Upper lobe of left lung (tissue), 4 donors: Measurements from ENCODE around the gene MYZAP.

Experiments
- CTCF ChIP-seq, 6 experiments: fragments of 450-650 bp in 4 of 6; fragments of 200-600 bp in 2 of 6; sonication (generic) in 2 of 6; IDR thresholded peaks; one replicate each; pipeline ENCODE4 v1.5.1; 2016 to 2019; ENCODE audit warnings: antibody characterized with exemption in 6 of 6
- EP300 ChIP-seq, 4 donors: sonication (generic); formaldehyde crosslinking; IDR thresholded peaks; one replicate each; pipeline ENCODE4 v1.5.1; 2017; ENCODE audit warnings: antibody characterized with exemption in 4 of 4, control low read depth in 2 of 4
- POLR2A ChIP-seq, 4 donors: fragments of 450-650 bp; IDR thresholded peaks; one replicate each; pipeline ENCODE4 v1.5.1; 2016 to 2017; ENCODE audit warnings: antibody characterized with exemption in 4 of 4, mild to moderate bottlenecking in 2 of 4
- POLR2AphosphoS5 ChIP-seq, 2 donors: sonication (generic); formaldehyde crosslinking; IDR thresholded peaks; one replicate each; pipeline ENCODE4 v1.5.1; 2017; ENCODE audit warnings: antibody characterized with exemption in 2 of 2

GRCh38 chr15:57706405-57707209, 114.9 kb downstream of the MYZAP start, which contains the start of gene POLR2M:
- TF ChIP-seq CTCF (IDR thresholded peaks at IDR 0.05): peak in 1 of 6 experiments; percentile 11
- TF ChIP-seq POLR2A (IDR thresholded peaks at IDR 0.05): peak; percentile 29 to 89 (median 65)
- peak in 2 of 4 donors; percentile 13 to 73 for TF ChIP-seq EP300 (IDR thresholded peaks at IDR 0.05)
- TF ChIP-seq POLR2AphosphoS5 (IDR thresholded peaks at IDR 0.05): peak; percentile 80 to 87
